Suprapubic skin (tissue), 4 donors: Measurements from ENCODE around the gene C11orf16. TPM values are rescaled to one million over a fixed set of nuclear protein-coding genes. Genes with fewer than 3 reads are reported as not detected.

Source experiments
- DNase-seq, 2 donors: peaks; one replicate each; pipeline ENCODE4 v3.0.0-alpha.2; 2019; ENCODE audit warnings: low spot score in 2 of 2
- H3K27ac ChIP-seq: fragments of 200-600 bp; sonication (generic); one replicate; pipeline ENCODE4 v1.5.1; 2019
- H3K27me3 ChIP-seq: fragments of 200-600 bp; sonication (generic); one replicate; pipeline ENCODE4 v1.5.1; 2019
- H3K36me3 ChIP-seq: fragments of 200-600 bp; sonication (generic); one replicate; pipeline ENCODE4 v1.5.1; 2019
- H3K4me1 ChIP-seq: fragments of 200-600 bp; sonication (generic); one replicate; pipeline ENCODE4 v1.5.1; 2019
- H3K4me3 ChIP-seq: fragments of 200-600 bp; sonication (generic); one replicate; pipeline ENCODE4 v1.5.1; 2019; ENCODE audit warnings: mild to moderate bottlenecking
- H3K9me3 ChIP-seq: fragments of 200-600 bp; sonication (generic); one replicate; pipeline ENCODE4 v1.5.1; 2019
- EP300 ChIP-seq: sonication (generic); formaldehyde crosslinking; IDR thresholded peaks from one replicate; pipeline ENCODE4 v1.6.1; 2017; ENCODE audit warnings: antibody characterized with exemption
- POLR2A ChIP-seq, 2 donors: fragments of 450-650 bp; IDR thresholded peaks; one replicate each; pipeline ENCODE4 v1.6.1; 2017; ENCODE audit warnings: antibody characterized with exemption in 2 of 2, mild to moderate bottlenecking in 2 of 2, moderate library complexity in 2 of 2
- POLR2AphosphoS5 ChIP-seq, 3 donors: sonication (generic); formaldehyde crosslinking; IDR thresholded peaks; one replicate each; pipeline ENCODE4 v1.6.1; 2017; ENCODE audit warnings: antibody characterized with exemption in 3 of 3
- WGBS: methylation state at CpG from one replicate; pipeline ENCODE4 v1.1.5; 2018; 5-methylcytosine and 5-hydroxymethylcytosine counted together
- total RNA-seq, 4 donors: library from RNA; depleted of rRNA; stranded (reverse); fragments of >200 nt; gene quantifications; one replicate each; pipeline ENCODE4 v1.1.0, GENCODE V29; 2016
- TF ChIP-seq, protein P1 (sequence below), 2 donors: fragments of 200-600 bp in 1 of 2; fragments of 450-650 bp in 1 of 2; sonication (generic) in 1 of 2; IDR thresholded peaks; one replicate each; pipeline ENCODE4 v1.5.1; 2016 to 2019; ENCODE audit warnings: antibody characterized with exemption in 2 of 2, mild to moderate bottlenecking in 1 of 2, moderate library complexity in 1 of 2

Gene C11orf16
- total RNA-seq, 4 donors from 2014 or later = not detected

DNA sequence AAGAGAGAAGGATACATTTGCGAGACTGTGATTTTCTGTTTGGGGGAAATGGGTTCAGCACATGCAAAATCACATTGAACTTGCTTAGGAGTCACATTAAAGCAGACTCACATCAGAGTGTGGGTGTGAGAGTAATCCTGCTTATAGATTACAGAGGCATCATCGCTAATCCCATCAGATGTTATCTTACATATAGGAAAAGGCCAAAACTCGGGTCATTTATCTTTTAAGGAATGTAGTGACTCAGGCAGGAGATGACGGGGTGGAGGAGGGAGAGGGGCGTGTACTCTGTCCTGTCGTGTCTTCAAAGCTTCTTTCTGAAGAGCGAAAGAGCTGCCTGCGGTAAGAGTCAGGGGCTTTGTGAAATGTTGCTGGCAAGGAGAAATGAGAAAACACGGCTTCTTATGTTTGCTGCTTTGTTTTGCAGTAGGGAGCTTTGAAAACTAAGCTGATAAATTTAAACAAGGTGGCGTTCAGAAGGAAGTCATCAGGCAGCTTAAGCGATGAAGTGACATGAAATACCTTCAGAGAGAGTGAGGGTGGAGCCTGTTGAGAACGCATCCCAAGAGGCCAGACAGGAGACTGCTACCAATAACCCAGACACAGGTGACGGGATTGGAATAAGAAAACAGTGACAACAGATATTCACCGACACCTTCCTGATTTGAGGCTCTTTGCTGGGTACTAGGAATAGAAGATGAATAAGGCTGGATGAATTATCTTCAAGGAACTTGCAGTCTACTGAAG is 2.2 kb upstream of the C11orf16 start:
- no peak for DNase-seq
- Histone ChIP-seq H3K9me3 (no peaks in the 10 kb centered on the region), H3K27me3 (no peaks in the 10 kb centered on the region), H3K27ac (no peak overlapping the region), H3K4me1 (no peaks in the 10 kb centered on the region), H3K4me3 (no peak overlapping the region), H3K36me3 (no peaks in the 10 kb centered on the region)
- WGBS = 33% methylated on average over 14 of the region's 14 CpGs
- TF ChIP-seq EP300 = no peak
- no peak for TF ChIP-seq POLR2AphosphoS5 (IDR thresholded peaks at IDR 0.05)
- TF ChIP-seq, protein P1, sequence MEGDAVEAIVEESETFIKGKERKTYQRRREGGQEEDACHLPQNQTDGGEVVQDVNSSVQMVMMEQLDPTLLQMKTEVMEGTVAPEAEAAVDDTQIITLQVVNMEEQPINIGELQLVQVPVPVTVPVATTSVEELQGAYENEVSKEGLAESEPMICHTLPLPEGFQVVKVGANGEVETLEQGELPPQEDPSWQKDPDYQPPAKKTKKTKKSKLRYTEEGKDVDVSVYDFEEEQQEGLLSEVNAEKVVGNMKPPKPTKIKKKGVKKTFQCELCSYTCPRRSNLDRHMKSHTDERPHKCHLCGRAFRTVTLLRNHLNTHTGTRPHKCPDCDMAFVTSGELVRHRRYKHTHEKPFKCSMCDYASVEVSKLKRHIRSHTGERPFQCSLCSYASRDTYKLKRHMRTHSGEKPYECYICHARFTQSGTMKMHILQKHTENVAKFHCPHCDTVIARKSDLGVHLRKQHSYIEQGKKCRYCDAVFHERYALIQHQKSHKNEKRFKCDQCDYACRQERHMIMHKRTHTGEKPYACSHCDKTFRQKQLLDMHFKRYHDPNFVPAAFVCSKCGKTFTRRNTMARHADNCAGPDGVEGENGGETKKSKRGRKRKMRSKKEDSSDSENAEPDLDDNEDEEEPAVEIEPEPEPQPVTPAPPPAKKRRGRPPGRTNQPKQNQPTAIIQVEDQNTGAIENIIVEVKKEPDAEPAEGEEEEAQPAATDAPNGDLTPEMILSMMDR (IDR thresholded peaks at IDR 0.05) = no peak
- TF ChIP-seq POLR2A (IDR thresholded peaks at IDR 0.05) = no peak

GRCh38 chr11:8933931-8934330 is 1.2 kb upstream of the C11orf16 start:
- Histone ChIP-seq H3K27me3 (no peaks in the 10 kb centered on the region), H3K9me3 (no peaks in the 10 kb centered on the region), H3K4me1 (no peaks in the 10 kb centered on the region), H3K27ac (no peak overlapping the region), H3K36me3 (no peaks in the 10 kb centered on the region), H3K4me3 (no peak overlapping the region)
- no peak for TF ChIP-seq EP300
- no peak for TF ChIP-seq POLR2A (IDR thresholded peaks at IDR 0.05)
- TF ChIP-seq POLR2AphosphoS5 (IDR thresholded peaks at IDR 0.05) = no peak
- TF ChIP-seq, protein P1 (IDR thresholded peaks at IDR 0.05) = no peak
- WGBS = 93% methylated on average over 6 of the region's 6 CpGs
- DNase-seq = no peak

GRCh38 chr11:8930456-8931175 is 2.1 kb downstream of the C11orf16 start:
- TF ChIP-seq POLR2AphosphoS5 (IDR thresholded peaks at IDR 0.05) (no peak), EP300 (no peak), POLR2A (IDR thresholded peaks at IDR 0.05) (no peak)
- TF ChIP-seq, protein P1 (IDR thresholded peaks at IDR 0.05) = no peak
- Histone ChIP-seq H3K27ac (no peak overlapping the region), H3K9me3 (no peaks in the 10 kb centered on the region), H3K36me3 (no peaks in the 10 kb centered on the region), H3K27me3 (no peaks in the 10 kb centered on the region), H3K4me3 (no peak overlapping the region), H3K4me1 (no peaks in the 10 kb centered on the region)
- 84% methylated on average over 10 of the region's 12 CpGs for WGBS
- DNase-seq = no peak

- Histone ChIP-seq H3K9me3 (no peaks in the 10 kb centered on the region), H3K4me1 (no peaks in the 10 kb centered on the region), H3K27me3 (no peaks in the 10 kb centered on the region), H3K4me3 (no peak overlapping the region), H3K36me3 (no peaks in the 10 kb centered on the region), H3K27ac (no peak overlapping the region)
- TF ChIP-seq, protein P1 (IDR thresholded peaks at IDR 0.05) = no peak
- TF ChIP-seq POLR2A (IDR thresholded peaks at IDR 0.05) (no peak), POLR2AphosphoS5 (IDR thresholded peaks at IDR 0.05) (no peak), EP300 (no peak)
- no peak for DNase-seq
- 69% methylated on average over 9 of the region's 9 CpGs for WGBS
These were observed 3.6 kb downstream of the C11orf16 start for GRCh38 chr11:8928981-8929615.

- H3K9me3 ChIP-seq = no peaks in the 10 kb centered on the region
- H3K36me3 ChIP-seq = no peaks in the 10 kb centered on the region
- DNase-seq = no peak
- no peak overlapping the region for H3K4me3 ChIP-seq
- H3K27ac ChIP-seq = no peak overlapping the region
- no peaks in the 10 kb centered on the region for H3K27me3 ChIP-seq
- 69% methylated on average over 4 of the region's 4 CpGs for WGBS
- TF ChIP-seq, protein P1 (IDR thresholded peaks at IDR 0.05) = no peak
- TF ChIP-seq POLR2AphosphoS5 (IDR thresholded peaks at IDR 0.05) (no peak), POLR2A (IDR thresholded peaks at IDR 0.05) (no peak), EP300 (no peak)
- H3K4me1 ChIP-seq = no peaks in the 10 kb centered on the region
These were observed 4.5 kb downstream of the C11orf16 start for GRCh38 chr11:8928205-8928604.
